ENCODE results near the gene GPAT2.
"Not testable (repeated sequence)": the region's sequence is repeated elsewhere in the genome, so short reads cannot be mapped to it uniquely, and the experiment has no call there.

- TF ChIP-seq CTCF, EZH2phosphoT487 (IDR thresholded peaks at IDR 0.05): not testable (repeated sequence)
Measured at GRCh38 chr2:96067098-96067660, 32.5 kb upstream of the GPAT2 start.
